Measurements from ENCODE around the gene PLCB1.
"Not testable (repeated sequence)": the region's sequence is repeated elsewhere in the genome, so short reads cannot be mapped to it uniquely, and the experiment has no call there.

The PLCB1 gene

GRCh38 chr20:8803941-8804340, 671.9 kb downstream of the PLCB1 start:
- no peak for DNase-seq

GRCh38 chr20:8805737-8806442, 673.8 kb downstream of the PLCB1 start:
- no peak for DNase-seq

- no peak for DNase-seq
These were observed 675.6 kb downstream of the PLCB1 start for GRCh38 chr20:8807480-8808201.

- DNase-seq, result no peak
These were observed 676.1 kb downstream of the PLCB1 start for GRCh38 chr20:8808202-8808535.

- no peak for DNase-seq
These were observed 677.3 kb downstream of the PLCB1 start for GRCh38 chr20:8809107-8809953.

- DNase-seq, result no peak
These were observed 679.9 kb downstream of the PLCB1 start for GRCh38 chr20:8811801-8812594.

- DNase-seq, result peak; percentile 75
These were observed 680.8 kb downstream of the PLCB1 start for GRCh38 chr20:8812817-8813216.

- DNase-seq, result peak; percentile 40
These were observed 683.1 kb downstream of the PLCB1 start for GRCh38 chr20:8815208-8815607.

GRCh38 chr20:8829256-8829655, 697.2 kb downstream of the PLCB1 start:
- DNase-seq, result no peak

- not testable (repeated sequence) for DNase-seq
These were observed 702.2 kb downstream of the PLCB1 start for GRCh38 chr20:8834294-8834693.

GRCh38 chr20:8834851-8835250, 702.8 kb downstream of the PLCB1 start:
- DNase-seq, result no peak

- no peak for DNase-seq
These were observed 705.3 kb downstream of the PLCB1 start for GRCh38 chr20:8837396-8837795.

- no peak for DNase-seq
These were observed 710.5 kb downstream of the PLCB1 start for GRCh38 chr20:8842525-8842924.

- no peak for DNase-seq
These were observed 712.1 kb downstream of the PLCB1 start for GRCh38 chr20:8844179-8844578.

GRCh38 chr20:8849990-8850389, 717.9 kb downstream of the PLCB1 start:
- no peak for DNase-seq

- no peak for DNase-seq
These were observed 719.4 kb downstream of the PLCB1 start for GRCh38 chr20:8851446-8851845.

- DNase-seq, result not testable (repeated sequence)
These were observed 719.9 kb downstream of the PLCB1 start for GRCh38 chr20:8851919-8852318.

GRCh38 chr20:8853211-8853610, 721.1 kb downstream of the PLCB1 start:
- DNase-seq, result not testable (repeated sequence)

- peak; percentile 91 for DNase-seq
These were observed 721.8 kb downstream of the PLCB1 start for GRCh38 chr20:8853805-8854338.

GRCh38 chr20:8854571-8854970, 722.5 kb downstream of the PLCB1 start:
- DNase-seq, result no peak

- no peak for DNase-seq
These were observed 723.2 kb downstream of the PLCB1 start for GRCh38 chr20:8855315-8855714.

GRCh38 chr20:8856668-8857067, 724.6 kb downstream of the PLCB1 start:
- DNase-seq, result no peak

All from NCI-H510A treated with DMSO at 0.1 percent for 48 hours (cell line).